Measurements from ENCODE around the gene SORCS2. TPM values are rescaled to one million over a fixed set of nuclear protein-coding genes. Genes with fewer than 3 reads are reported as not detected.

SORCS2 gene
- total and polyA plus RNA-seq, 2 of the 8 experiments (the other 6 are each of a cell fraction or from before 2014, with no cell fraction given) = 0.36 to 1.8 TPM

GRCh38 chr4:7677086-7677485 is 484.7 kb downstream of the SORCS2 start:
- ChIA-PET POLR2A (ENCODE audit: partially characterized antibody) (no interaction called here), CTCF (ENCODE audit: partially characterized antibody) (no interaction called here)
- no peak overlapping the region for H4K8ac ChIP-seq (ENCODE audit: extremely low read depth, insufficient read depth, low read length)
- H3K9ac ChIP-seq (replicated peaks in 1 of 4; ENCODE audit: extremely low read depth in 1 of 4, low read depth in 3 of 4, low read length in 3 of 4) = no peak overlapping the region
- H3K4ac ChIP-seq (replicated peaks; ENCODE audit: insufficient read length, low read depth, low read length) = no peak overlapping the region
- H2BK20ac ChIP-seq (ENCODE audit: low read length) = no peak overlapping the region
- H3K4me3 ChIP-seq (ENCODE audit: extremely low read depth in 1 of 4, insufficient read depth in 2 of 4, low read depth in 3 of 4, low read length in 4 of 4) = no peak overlapping the region
- no peak overlapping the region for H2AFZ ChIP-seq (ENCODE audit: low read length)
- FAIRE-seq (no peak), DNase-seq (ENCODE audit: low read depth in 1 of 2, low spot score in 2 of 2) (no peak)
- H3K14ac ChIP-seq (ENCODE audit: insufficient read length) = no peak overlapping the region
- H3K27ac ChIP-seq (ENCODE audit: low read depth, low read length) = no peak overlapping the region
- H3K79me1 ChIP-seq (ENCODE audit: low read depth, low read length) = no peaks in the 10 kb centered on the region
- H2BK12ac ChIP-seq (ENCODE audit: low read depth, low read length) = no peak overlapping the region
- no peak overlapping the region for H2BK5ac ChIP-seq (ENCODE audit: low read depth, low read length)
- no peak overlapping the region for H4K91ac ChIP-seq (replicated peaks; ENCODE audit: insufficient read length, low read length)
- H3K18ac ChIP-seq (ENCODE audit: extremely low read depth, low read length) = no peak overlapping the region; the same call in 1 of the 2 replicates
- WGBS, 2 experiments (ENCODE audit: extremely low coverage in 1 of 2, insufficient coverage in 1 of 2, insufficient read length in 1 of 2, insufficient replicate concordance in 2 of 2, low coverage in 1 of 2, low lambda C conversion rate in 2 of 2, missing lambda C conversion rate in 1 of 2) = 74% methylated on average over 14 of the region's 15 CpGs; no CpG with 5 or more reads in 1 of the 2 experiments
- no peak overlapping the region for H3K4me2 ChIP-seq (ENCODE audit: insufficient read depth in 1 of 2, low read depth in 2 of 2, low read length in 2 of 2)
- H3K27me3 ChIP-seq (replicated peaks in 1 of 4; ENCODE audit: control insufficient read depth in 3 of 4, extremely low read depth in 1 of 4, insufficient read depth in 3 of 4, low read length in 3 of 4) = no peaks in the 10 kb centered on the region
- no peak overlapping the region for H2BK15ac ChIP-seq (ENCODE audit: low read length)
- no peaks in the 10 kb centered on the region for H3K79me2 ChIP-seq (ENCODE audit: control insufficient read depth in 1 of 2, insufficient read depth in 2 of 2, low read length in 2 of 2)
- H2AK5ac ChIP-seq (ENCODE audit: low read depth, low read length) = no peak overlapping the region
- no peaks in the 10 kb centered on the region for H4K20me1 ChIP-seq (replicated peaks in 1 of 2; ENCODE audit: control insufficient read depth in 1 of 2, insufficient read depth in 2 of 2, low read length in 2 of 2)
- no peaks in the 10 kb centered on the region for H3K36me3 ChIP-seq (ENCODE audit: control insufficient read depth in 2 of 4, insufficient read depth in 4 of 4, low read length in 3 of 4)
- 0 out of 7 replicates have a peak, but pooled peaks cover 0 to 2% (median 0%) of the 10 kb centered on the region in 4 experiments for H3K4me1 ChIP-seq (replicated peaks in 1 of 4; ENCODE audit: control insufficient read depth in 3 of 4, insufficient read depth in 4 of 4, low read length in 3 of 4)
- H4K5ac ChIP-seq (ENCODE audit: insufficient read length, low read depth, low read length) = no peak overlapping the region
- no peaks in the 10 kb centered on the region for H3K23me2 ChIP-seq (ENCODE audit: low read depth, low read length)
- H3K56ac ChIP-seq (replicated peaks; ENCODE audit: insufficient read length, low read depth, low read length) = no peak overlapping the region
- H3K23ac ChIP-seq (ENCODE audit: insufficient read length) = no peak overlapping the region
- H2BK120ac ChIP-seq (replicated peaks; ENCODE audit: low read depth, low read length) = no peak overlapping the region
- H3K9me3 ChIP-seq (ENCODE audit: insufficient read depth in 2 of 2, low read depth in 1 of 2, low read length in 1 of 2) = 0 out of 4 replicates have a peak, but pooled peaks cover 0 to 4% of the 10 kb centered on the region in 2 experiments
- TF ChIP-seq ASH2L (IDR thresholded peaks at IDR 0.05; ENCODE audit: low read length) = no peak
- TF ChIP-seq USF2 (IDR thresholded peaks at IDR 0.05; ENCODE audit: low read length) = no peak
- TF ChIP-seq HDAC6 (IDR thresholded peaks at IDR 0.05; ENCODE audit: low read depth, low read length) = no peak
- TF ChIP-seq EZH2 (IDR thresholded peaks at IDR 0.05; ENCODE audit: low read depth, low read length, severe bottlenecking) = no peak
- TF ChIP-seq JUN (IDR thresholded peaks at IDR 0.05; ENCODE audit: low read depth, low read length) = no peak
